ENCODE measurements around the gene NAGK.

Gene NAGK

GRCh38 chr2:71060211-71060610 is 8.2 kb upstream of the NAGK start:
- no peak for TF ChIP-seq POLR2AphosphoS5 (IDR thresholded peaks at IDR 0.05; ENCODE audit: low read depth, low read length)
- no peak for TF ChIP-seq PAX5 (IDR thresholded peaks at IDR 0.05; ENCODE audit: insufficient read depth, low read length, severe bottlenecking)
- no peak for TF ChIP-seq POLR2A (IDR thresholded peaks at IDR 0.05; ENCODE audit: low read depth, low read length)
- TF ChIP-seq TAF1 (IDR thresholded peaks at IDR 0.05; ENCODE audit: low read depth, low read length) = no peak
- FAIRE-seq = no peak

GRCh38 chr2:71060871-71061270 is 7.6 kb upstream of the NAGK start:
- TF ChIP-seq PAX5 (IDR thresholded peaks at IDR 0.05; ENCODE audit: insufficient read depth, low read length, severe bottlenecking) = no peak
- TF ChIP-seq POLR2A (IDR thresholded peaks at IDR 0.05; ENCODE audit: low read depth, low read length) = no peak
- TF ChIP-seq POLR2AphosphoS5 (IDR thresholded peaks at IDR 0.05; ENCODE audit: low read depth, low read length) = no peak
- no peak for TF ChIP-seq TAF1 (IDR thresholded peaks at IDR 0.05; ENCODE audit: low read depth, low read length)
- TF ChIP-seq SPI1 (IDR thresholded peaks at IDR 0.05; ENCODE audit: low read depth, low read length) = no peak
- TF ChIP-seq POU2F2 (IDR thresholded peaks at IDR 0.05; ENCODE audit: low read depth, low read length) = no peak
- no peak for DNase-seq (ENCODE audit: insufficient read length, low spot score)
- FAIRE-seq = no peak

More at GRCh38 chr2:71060211-71060610, 8.2 kb upstream of the NAGK start:
- DNase-seq (ENCODE audit: insufficient read length, low spot score) = no peak

- TF ChIP-seq POLR2AphosphoS5 (IDR thresholded peaks at IDR 0.05; ENCODE audit: low read depth, low read length) = no peak
- no peak for TF ChIP-seq TAF1 (IDR thresholded peaks at IDR 0.05; ENCODE audit: low read depth, low read length)
- TF ChIP-seq POLR2A (IDR thresholded peaks at IDR 0.05; ENCODE audit: low read depth, low read length) = no peak
- TF ChIP-seq PAX5 (IDR thresholded peaks at IDR 0.05; ENCODE audit: insufficient read depth, low read length, severe bottlenecking) = no peak
- TF ChIP-seq SPI1 (IDR thresholded peaks at IDR 0.05; ENCODE audit: low read depth, low read length) = no peak
- TF ChIP-seq POU2F2 (IDR thresholded peaks at IDR 0.05; ENCODE audit: low read depth, low read length) = no peak
- DNase-seq (ENCODE audit: insufficient read length, low spot score) (no peak), FAIRE-seq (peak; percentile 52)
Observed at GRCh38 chr2:71063216-71063615, 5.2 kb upstream of the NAGK start.

- TF ChIP-seq SPI1 (IDR thresholded peaks at IDR 0.05; ENCODE audit: low read depth, low read length) (peak; percentile 78), POLR2AphosphoS5 (IDR thresholded peaks at IDR 0.05; ENCODE audit: low read depth, low read length) (no peak; the same call in 1 of the 2 replicates), PAX5 (IDR thresholded peaks at IDR 0.05; ENCODE audit: insufficient read depth, low read length, severe bottlenecking) (no peak), TAF1 (IDR thresholded peaks at IDR 0.05; ENCODE audit: low read depth, low read length) (no peak), POU2F2 (IDR thresholded peaks at IDR 0.05; ENCODE audit: low read depth, low read length) (no peak), POLR2A (IDR thresholded peaks at IDR 0.05; ENCODE audit: low read depth, low read length) (peak; percentile 75)
- no peak for DNase-seq (ENCODE audit: insufficient read length, low spot score)
- FAIRE-seq = no peak
Observed at GRCh38 chr2:71064110-71064611, 4.3 kb upstream of the NAGK start.

GRCh38 chr2:71064754-71065621 is 3.5 kb upstream of the NAGK start:
- DNase-seq (ENCODE audit: insufficient read length, low spot score) (no peak), FAIRE-seq (no peak)
- TF ChIP-seq TAF1 (IDR thresholded peaks at IDR 0.05; ENCODE audit: low read depth, low read length) = no peak
- peak; percentile 67; the same call in 1 of the 2 replicates for TF ChIP-seq POU2F2 (IDR thresholded peaks at IDR 0.05; ENCODE audit: low read depth, low read length)
- TF ChIP-seq POLR2A (IDR thresholded peaks at IDR 0.05; ENCODE audit: low read depth, low read length) = no peak
- no peak for TF ChIP-seq POLR2AphosphoS5 (IDR thresholded peaks at IDR 0.05; ENCODE audit: low read depth, low read length)
- TF ChIP-seq SPI1 (IDR thresholded peaks at IDR 0.05; ENCODE audit: low read depth, low read length) = peak; percentile 92
- TF ChIP-seq PAX5 (IDR thresholded peaks at IDR 0.05; ENCODE audit: insufficient read depth, low read length, severe bottlenecking) = no peak

GRCh38 chr2:71066856-71067255 is 1.6 kb upstream of the NAGK start:
- FAIRE-seq = no peak
- DNase-seq (ENCODE audit: insufficient read length, low spot score) = no peak
- TF ChIP-seq TAF1 (IDR thresholded peaks at IDR 0.05; ENCODE audit: low read depth, low read length) (no peak), POLR2AphosphoS5 (IDR thresholded peaks at IDR 0.05; ENCODE audit: low read depth, low read length) (no peak), PAX5 (IDR thresholded peaks at IDR 0.05; ENCODE audit: insufficient read depth, low read length, severe bottlenecking) (no peak), POU2F2 (IDR thresholded peaks at IDR 0.05; ENCODE audit: low read depth, low read length) (no peak), POLR2A (IDR thresholded peaks at IDR 0.05; ENCODE audit: low read depth, low read length) (no peak), SPI1 (IDR thresholded peaks at IDR 0.05; ENCODE audit: low read depth, low read length) (no peak)

GRCh38 chr2:71067567-71068217 is 756 bp upstream of the NAGK start:
- no peak for FAIRE-seq
- DNase-seq (ENCODE audit: insufficient read length, low spot score) = no peak
- no peak for TF ChIP-seq POLR2AphosphoS5 (IDR thresholded peaks at IDR 0.05; ENCODE audit: low read depth, low read length)
- no peak for TF ChIP-seq SPI1 (IDR thresholded peaks at IDR 0.05; ENCODE audit: low read depth, low read length)
- TF ChIP-seq PAX5 (IDR thresholded peaks at IDR 0.05; ENCODE audit: insufficient read depth, low read length, severe bottlenecking) = no peak
- TF ChIP-seq POLR2A (IDR thresholded peaks at IDR 0.05; ENCODE audit: low read depth, low read length) = no peak
- no peak for TF ChIP-seq POU2F2 (IDR thresholded peaks at IDR 0.05; ENCODE audit: low read depth, low read length)
- TF ChIP-seq TAF1 (IDR thresholded peaks at IDR 0.05; ENCODE audit: low read depth, low read length) = no peak

- TF ChIP-seq POLR2A (IDR thresholded peaks at IDR 0.05; ENCODE audit: low read depth, low read length) = no peak
- no peak for TF ChIP-seq SPI1 (IDR thresholded peaks at IDR 0.05; ENCODE audit: low read depth, low read length)
- TF ChIP-seq POLR2AphosphoS5 (IDR thresholded peaks at IDR 0.05; ENCODE audit: low read depth, low read length) = no peak
- no peak for TF ChIP-seq POU2F2 (IDR thresholded peaks at IDR 0.05; ENCODE audit: low read depth, low read length)
- no peak for TF ChIP-seq TAF1 (IDR thresholded peaks at IDR 0.05; ENCODE audit: low read depth, low read length)
- TF ChIP-seq PAX5 (IDR thresholded peaks at IDR 0.05; ENCODE audit: insufficient read depth, low read length, severe bottlenecking) = no peak
- no peak for FAIRE-seq
- DNase-seq (ENCODE audit: insufficient read length, low spot score) = no peak
Observed at GRCh38 chr2:71069376-71069775, 928 bp downstream of the NAGK start.

Measured in GM12891 (cell line).